Measurements from ENCODE around the gene HEMGN. TPM values are rescaled to one million over a fixed set of nuclear protein-coding genes. Genes with fewer than 3 reads are reported as not detected.
A peak's percentile ranks its signal among the peaks of the same experiment; 100 is the strongest.

Gene HEMGN
- total RNA-seq, 2 donors from 2014 or later: 1.3 to 9.0 TPM

DNA sequence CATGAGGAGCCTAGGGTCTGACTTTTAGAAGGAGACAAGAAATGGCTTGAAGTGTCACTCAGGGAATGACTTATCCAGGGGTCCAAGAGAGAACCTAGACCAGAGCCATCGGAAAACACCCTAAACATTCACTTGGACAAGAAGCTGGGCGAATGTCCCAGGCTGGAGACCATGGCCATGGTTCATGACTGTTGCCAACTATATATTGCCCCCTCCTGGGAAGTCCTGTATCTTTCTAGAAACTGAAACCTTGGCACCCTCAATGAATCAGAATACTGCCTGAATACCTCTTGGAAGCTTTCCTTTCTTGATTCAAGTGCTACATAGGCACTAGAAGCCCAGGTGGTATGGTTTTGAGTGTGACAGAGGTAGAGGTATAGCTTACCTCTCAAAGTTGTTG lies 45.6 kb downstream of the HEMGN start:
- Mint-ChIP-seq H3K4me3 (no peak overlapping the region), H3K27ac (no peak overlapping the region), H3K36me3 (ENCODE audit: low read depth) (peaks cover 5% of the 10 kb centered on the region), H3K27me3 (no peaks in the 10 kb centered on the region), H3K4me1 (peaks cover 4% of the 10 kb centered on the region)
- H3K9me3 ChIP-seq (ENCODE audit: control insufficient read depth, low read length, poor library complexity, severe bottlenecking): no peaks in the 10 kb centered on the region
- DNase-seq (no peak), ATAC-seq (no peak)

DNA sequence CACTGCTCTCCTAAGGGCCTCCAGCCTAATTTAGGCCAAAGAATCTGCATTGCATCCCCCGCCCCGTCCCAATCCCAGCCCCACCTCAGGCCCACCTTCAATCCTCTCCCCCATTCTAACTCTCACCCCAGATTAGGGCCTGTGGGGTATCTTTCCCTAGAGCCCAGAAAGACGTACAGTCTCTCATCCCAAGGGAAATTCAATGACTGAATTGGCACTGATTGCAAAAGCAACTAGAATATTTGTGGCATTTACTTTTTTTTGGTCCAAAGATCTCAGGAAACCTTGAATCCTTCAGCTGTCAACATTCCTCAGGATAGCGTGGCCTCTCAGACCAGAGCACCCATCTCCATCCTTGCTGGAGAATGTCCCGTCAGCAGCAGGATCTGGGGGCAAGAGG lies 46.2 kb downstream of the HEMGN start:
- no peak for ATAC-seq
- no peaks in the 10 kb centered on the region for H3K27me3 Mint-ChIP-seq
- no peak for DNase-seq
- H3K4me3 Mint-ChIP-seq: peak overlapping the region; percentile 7
- no peaks in the 10 kb centered on the region for H3K9me3 ChIP-seq (ENCODE audit: control insufficient read depth, low read length, poor library complexity, severe bottlenecking)
- peaks cover 4% of the 10 kb centered on the region for H3K4me1 Mint-ChIP-seq
- no peak overlapping the region for H3K27ac Mint-ChIP-seq
- peaks cover 5% of the 10 kb centered on the region for H3K36me3 Mint-ChIP-seq (ENCODE audit: low read depth)

- peaks cover 3% of the 10 kb centered on the region for H3K36me3 Mint-ChIP-seq (ENCODE audit: low read depth)
- peak overlapping the region; percentile 19 for H3K27ac Mint-ChIP-seq
- H3K4me3 Mint-ChIP-seq: no peak overlapping the region
- no peaks in the 10 kb centered on the region for H3K27me3 Mint-ChIP-seq
- H3K9me3 ChIP-seq (ENCODE audit: control insufficient read depth, low read length, poor library complexity, severe bottlenecking): no peaks in the 10 kb centered on the region
- peaks cover 4% of the 10 kb centered on the region for H3K4me1 Mint-ChIP-seq
- ATAC-seq (peak; percentile 77), DNase-seq (peak; percentile 41 to 62 (median 44))
Observed at GRCh38 chr9:97889941-97890887, 47.8 kb downstream of the HEMGN start.

GRCh38 chr9:97880336-97880735 lies 57.6 kb downstream of the HEMGN start:
- no peak for DNase-seq
- Mint-ChIP-seq H3K27ac (no peak overlapping the region), H3K36me3 (ENCODE audit: low read depth) (peaks cover 5% of the 10 kb centered on the region), H3K4me3 (no peak overlapping the region), H3K4me1 (peaks cover 3% of the 10 kb centered on the region), H3K27me3 (no peaks in the 10 kb centered on the region)
- no peak for ATAC-seq
- H3K9me3 ChIP-seq (ENCODE audit: control insufficient read depth, low read length, poor library complexity, severe bottlenecking): no peaks in the 10 kb centered on the region

Other genes starting within 250 kb of the HEMGN start
- 10 to 100 TPM; 16.6 to 23.4 TPM for gene XPA, start 240.8 kb downstream of the HEMGN start, total RNA-seq
- gene FOXE1, start 84.9 kb downstream of the HEMGN start, total RNA-seq: under 1 TPM in 1 of 2 donors, not detected in 1; 0.08 TPM
- 10 to 100 TPM; 41.2 to 46.3 TPM for gene TRMO, start 15.7 kb downstream of the HEMGN start, total RNA-seq
- 100 to 1,000 TPM; 143 to 158 TPM for gene ANP32B, start 45.2 kb upstream of the HEMGN start, total RNA-seq
- 10 to 100 TPM; 38.1 to 44.9 TPM for gene NANS, start 118.6 kb upstream of the HEMGN start, total RNA-seq
- gene TRIM14, start 181.1 kb upstream of the HEMGN start, total RNA-seq: 10 to 100 TPM; 63.8 to 64.6 TPM

Data from T-helper 17 cell (primary cell).